ENCODE data around the gene HSBP1. TPM values are rescaled to one million over a fixed set of nuclear protein-coding genes. Genes with fewer than 3 reads are reported as not detected.

The HSBP1 gene
- total RNA-seq, 3 donors from 2014 or later (not counting 1 experiment from before 2014, with no cell fraction given), result 34.8 to 39.6 (median 37.8) TPM

GRCh38 chr16:83839561-83839960 is 31.8 kb downstream of the HSBP1 start:
- H3K36me3 Mint-ChIP-seq, result no peaks in the 10 kb centered on the region
- ATAC-seq (no peak), DNase-seq (no peak)
- intact Hi-C loops (cut with micrococcal nuclease), result no loop called here
- TF ChIP-seq, protein P1, sequence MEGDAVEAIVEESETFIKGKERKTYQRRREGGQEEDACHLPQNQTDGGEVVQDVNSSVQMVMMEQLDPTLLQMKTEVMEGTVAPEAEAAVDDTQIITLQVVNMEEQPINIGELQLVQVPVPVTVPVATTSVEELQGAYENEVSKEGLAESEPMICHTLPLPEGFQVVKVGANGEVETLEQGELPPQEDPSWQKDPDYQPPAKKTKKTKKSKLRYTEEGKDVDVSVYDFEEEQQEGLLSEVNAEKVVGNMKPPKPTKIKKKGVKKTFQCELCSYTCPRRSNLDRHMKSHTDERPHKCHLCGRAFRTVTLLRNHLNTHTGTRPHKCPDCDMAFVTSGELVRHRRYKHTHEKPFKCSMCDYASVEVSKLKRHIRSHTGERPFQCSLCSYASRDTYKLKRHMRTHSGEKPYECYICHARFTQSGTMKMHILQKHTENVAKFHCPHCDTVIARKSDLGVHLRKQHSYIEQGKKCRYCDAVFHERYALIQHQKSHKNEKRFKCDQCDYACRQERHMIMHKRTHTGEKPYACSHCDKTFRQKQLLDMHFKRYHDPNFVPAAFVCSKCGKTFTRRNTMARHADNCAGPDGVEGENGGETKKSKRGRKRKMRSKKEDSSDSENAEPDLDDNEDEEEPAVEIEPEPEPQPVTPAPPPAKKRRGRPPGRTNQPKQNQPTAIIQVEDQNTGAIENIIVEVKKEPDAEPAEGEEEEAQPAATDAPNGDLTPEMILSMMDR (IDR thresholded peaks at IDR 0.05), result no peak
- H3K9me3 Mint-ChIP-seq, result no peaks in the 10 kb centered on the region
- Histone ChIP-seq H3K4me3 (ENCODE audit: low read length) (no peak overlapping the region), H3K27ac (ENCODE audit: low read length) (no peak overlapping the region), H3K36me3 (ENCODE audit: control insufficient read depth, insufficient read depth, low read length) (no peaks in the 10 kb centered on the region), H3K27me3 (ENCODE audit: control insufficient read depth, insufficient read depth, low read length) (no peaks in the 10 kb centered on the region), H3K9me3 (ENCODE audit: control insufficient read depth, insufficient read depth, low read length) (no peaks in the 10 kb centered on the region), H3K4me1 (ENCODE audit: control insufficient read depth, insufficient read depth, low read length) (peaks cover 4% of the 10 kb centered on the region)
- 67% methylated on average over 2 of the region's 3 CpGs for WGBS (ENCODE audit: insufficient coverage)
- no peaks in the 10 kb centered on the region for H3K27me3 Mint-ChIP-seq (ENCODE audit: low read depth in 2 of 2)
- no peak overlapping the region for H3K27ac Mint-ChIP-seq
- H3K4me1 Mint-ChIP-seq, result peaks cover 6 to 16% of the 10 kb centered on the region in 2 donors
- no peak overlapping the region for H3K4me3 Mint-ChIP-seq

GRCh38 chr16:83840060-83840617 is 32.4 kb downstream of the HSBP1 start:
- TF ChIP-seq, protein P1 (IDR thresholded peaks at IDR 0.05), result no peak
- Histone ChIP-seq H3K4me1 (ENCODE audit: control insufficient read depth, insufficient read depth, low read length) (peaks cover 4% of the 10 kb centered on the region), H3K27me3 (ENCODE audit: control insufficient read depth, insufficient read depth, low read length) (no peaks in the 10 kb centered on the region), H3K4me3 (ENCODE audit: low read length) (no peak overlapping the region), H3K9me3 (ENCODE audit: control insufficient read depth, insufficient read depth, low read length) (no peaks in the 10 kb centered on the region), H3K27ac (ENCODE audit: low read length) (no peak overlapping the region), H3K36me3 (ENCODE audit: control insufficient read depth, insufficient read depth, low read length) (no peaks in the 10 kb centered on the region)
- ATAC-seq (no peak), DNase-seq (no peak)
- 81% methylated on average over 4 of the region's 4 CpGs for WGBS (ENCODE audit: insufficient coverage)
- H3K27ac Mint-ChIP-seq, result no peak overlapping the region
- H3K36me3 Mint-ChIP-seq, result no peaks in the 10 kb centered on the region
- no peaks in the 10 kb centered on the region for H3K9me3 Mint-ChIP-seq
- intact Hi-C loops (cut with micrococcal nuclease), result no loop called here
- H3K4me3 Mint-ChIP-seq, result no peak overlapping the region
- H3K4me1 Mint-ChIP-seq, result peaks cover 6 to 16% of the 10 kb centered on the region in 2 donors
- no peaks in the 10 kb centered on the region for H3K27me3 Mint-ChIP-seq (ENCODE audit: low read depth in 2 of 2)

DNA sequence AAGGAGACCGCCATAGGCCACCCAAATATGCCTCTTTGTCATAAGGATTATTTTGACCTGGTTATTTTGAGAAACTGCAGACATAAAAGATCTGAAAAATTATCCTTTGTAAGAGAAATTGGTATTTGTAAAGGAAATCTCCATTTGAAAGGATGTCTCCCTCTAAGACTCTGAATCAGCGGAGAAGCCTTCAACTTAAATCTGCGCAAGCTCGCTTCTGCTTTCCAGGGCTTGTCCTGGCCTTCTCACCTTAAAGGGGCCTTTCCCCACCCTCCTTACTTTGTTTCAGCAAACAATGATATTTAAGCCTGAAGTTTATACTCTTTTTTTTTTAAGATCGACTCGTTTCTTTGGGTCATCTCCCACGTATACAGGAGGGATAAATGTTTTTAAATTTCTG is 34.5 kb downstream of the HSBP1 start:
- H3K27ac ChIP-seq (ENCODE audit: low read length), result no peak overlapping the region
- no peaks in the 10 kb centered on the region for H3K36me3 ChIP-seq (ENCODE audit: control insufficient read depth, insufficient read depth, low read length)
- no peak overlapping the region for H3K4me3 ChIP-seq (ENCODE audit: low read length)
- Mint-ChIP-seq H3K4me1 (no peaks in the 10 kb centered on the region), H3K4me3 (no peak overlapping the region), H3K27me3 (ENCODE audit: low read depth in 2 of 2) (no peaks in the 10 kb centered on the region), H3K9me3 (no peaks in the 10 kb centered on the region), H3K36me3 (no peaks in the 10 kb centered on the region), H3K27ac (no peak overlapping the region)
- H3K9me3 ChIP-seq (ENCODE audit: control insufficient read depth, insufficient read depth, low read length), result no peaks in the 10 kb centered on the region
- intact Hi-C loops (cut with micrococcal nuclease), result no loop called here
- no peak for ATAC-seq
- DNase-seq, result no peak
- no peaks in the 10 kb centered on the region for H3K27me3 ChIP-seq (ENCODE audit: control insufficient read depth, insufficient read depth, low read length)
- H3K4me1 ChIP-seq (ENCODE audit: control insufficient read depth, insufficient read depth, low read length), result peaks cover 4% of the 10 kb centered on the region
- WGBS (ENCODE audit: insufficient coverage), result 80% methylated on average over 4 of the region's 7 CpGs
- TF ChIP-seq, protein P1 (IDR thresholded peaks at IDR 0.05), result no peak

Measured in natural killer cell (primary cell).